BE2C (cell line): ENCODE results near the gene RANBP3. TPM values are rescaled to one million over a fixed set of nuclear protein-coding genes. Genes with fewer than 3 reads are reported as not detected.
"Not testable (repeated sequence)": the region's sequence is repeated elsewhere in the genome, so short reads cannot be mapped to it uniquely, and the experiment has no call there.

Source experiments
- DNase-seq: peaks from one replicate; pipeline ENCODE4 v3.0.0-alpha.2; 2020
- H3K27me3 ChIP-seq: fragments of 250-450 bp; sonication (Bioruptor Pico); 2 replicates; pipeline ENCODE4 v1.5.1; 2020; ENCODE audit warnings: mild to moderate bottlenecking
- H3K36me3 ChIP-seq: fragments of 250-450 bp; sonication (Bioruptor Pico); 2 replicates; pipeline ENCODE4 v1.5.1; 2020; ENCODE audit warnings: mild to moderate bottlenecking
- H3K4me1 ChIP-seq: fragments of 250-450 bp; sonication (Bioruptor Pico); 2 replicates; pipeline ENCODE4 v1.5.1; 2020
- H3K4me3 ChIP-seq: 2 replicates; pipeline ENCODE4 v1.5.1; 2011; ENCODE audit warnings: low read depth, low read length
- H3K9me3 ChIP-seq: fragments of 250-450 bp; sonication (Bioruptor Pico); 2 replicates; pipeline ENCODE4 v1.5.1; 2020
- polyA plus RNA-seq: library from polyadenylated mRNA; unstranded; fragments of >200 nt; gene quantifications from one replicate; pipeline ENCODE4 v1.2.1, GENCODE V29; 2012; ENCODE audit warnings: low read depth, missing spikeins; ENCODE audit not compliant: insufficient read length, insufficient read depth
- TF ChIP-seq, protein P1 (sequence below): IDR thresholded peaks from 2 replicates; pipeline ENCODE4 v1.5.1; 2012; ENCODE audit warnings: mild to moderate bottlenecking, low read depth, low read length

The RANBP3 gene
- polyA plus RNA-seq: 210 TPM

DNA sequence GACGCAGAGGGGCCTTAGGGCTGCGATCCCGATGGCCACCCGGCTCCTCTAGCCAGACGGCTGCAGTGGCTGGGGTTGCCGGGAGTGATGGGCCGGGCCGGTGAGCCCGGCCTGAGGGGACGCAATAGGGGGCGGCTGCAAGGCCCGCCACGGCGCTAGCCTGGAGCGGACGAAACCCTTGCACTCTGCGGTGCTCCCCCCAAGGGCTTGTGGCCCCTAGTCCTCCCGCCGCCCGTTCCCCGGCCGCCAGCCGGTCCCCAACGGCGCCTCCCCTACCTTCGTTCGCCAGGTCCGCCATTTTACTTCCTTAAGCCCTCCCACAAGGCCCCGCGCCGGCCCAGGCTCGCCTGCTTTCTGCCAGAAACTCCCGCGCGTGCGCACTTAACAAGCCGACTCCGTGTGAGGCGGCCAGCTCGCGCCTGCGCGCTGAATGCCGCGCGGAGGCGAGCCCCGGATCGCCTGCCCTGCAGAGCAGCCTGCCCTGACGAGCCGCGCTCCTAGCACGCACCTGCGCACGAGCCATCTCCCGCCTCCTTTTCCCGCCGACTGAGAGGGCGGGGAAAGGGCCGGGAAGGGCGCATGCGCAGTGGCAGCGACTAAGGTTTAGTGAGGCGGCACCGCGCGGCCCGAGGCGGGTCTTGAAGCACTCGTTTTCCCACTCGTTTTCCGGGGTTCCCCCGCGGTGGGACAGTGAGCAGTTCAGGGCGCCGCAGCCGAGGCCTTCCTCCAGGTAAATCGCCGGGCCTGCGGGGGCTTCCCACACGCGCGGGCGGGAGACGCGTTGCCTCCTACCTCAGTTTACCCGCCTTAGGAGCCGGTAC, at the start of gene RANBP3:
RANBP3 (minus strand) TSS at position 356 of the 821 bp plus-strand sequence; CDS start at position 298, 58 bp downstream.
- no peaks in the 10 kb centered on the region for H3K9me3 ChIP-seq
- TF ChIP-seq, protein P1, sequence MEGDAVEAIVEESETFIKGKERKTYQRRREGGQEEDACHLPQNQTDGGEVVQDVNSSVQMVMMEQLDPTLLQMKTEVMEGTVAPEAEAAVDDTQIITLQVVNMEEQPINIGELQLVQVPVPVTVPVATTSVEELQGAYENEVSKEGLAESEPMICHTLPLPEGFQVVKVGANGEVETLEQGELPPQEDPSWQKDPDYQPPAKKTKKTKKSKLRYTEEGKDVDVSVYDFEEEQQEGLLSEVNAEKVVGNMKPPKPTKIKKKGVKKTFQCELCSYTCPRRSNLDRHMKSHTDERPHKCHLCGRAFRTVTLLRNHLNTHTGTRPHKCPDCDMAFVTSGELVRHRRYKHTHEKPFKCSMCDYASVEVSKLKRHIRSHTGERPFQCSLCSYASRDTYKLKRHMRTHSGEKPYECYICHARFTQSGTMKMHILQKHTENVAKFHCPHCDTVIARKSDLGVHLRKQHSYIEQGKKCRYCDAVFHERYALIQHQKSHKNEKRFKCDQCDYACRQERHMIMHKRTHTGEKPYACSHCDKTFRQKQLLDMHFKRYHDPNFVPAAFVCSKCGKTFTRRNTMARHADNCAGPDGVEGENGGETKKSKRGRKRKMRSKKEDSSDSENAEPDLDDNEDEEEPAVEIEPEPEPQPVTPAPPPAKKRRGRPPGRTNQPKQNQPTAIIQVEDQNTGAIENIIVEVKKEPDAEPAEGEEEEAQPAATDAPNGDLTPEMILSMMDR: no peak
- H3K27me3 ChIP-seq: no peaks in the 10 kb centered on the region
- peak; percentile 100 for DNase-seq
- H3K36me3 ChIP-seq: peaks cover 21% of the 10 kb centered on the region
- peak within 1 kb of the TSS; percentile 93 for H3K4me3 ChIP-seq
- H3K4me1 ChIP-seq: no peaks in the 10 kb centered on the region; the same call in 1 of the 2 replicates

DNA sequence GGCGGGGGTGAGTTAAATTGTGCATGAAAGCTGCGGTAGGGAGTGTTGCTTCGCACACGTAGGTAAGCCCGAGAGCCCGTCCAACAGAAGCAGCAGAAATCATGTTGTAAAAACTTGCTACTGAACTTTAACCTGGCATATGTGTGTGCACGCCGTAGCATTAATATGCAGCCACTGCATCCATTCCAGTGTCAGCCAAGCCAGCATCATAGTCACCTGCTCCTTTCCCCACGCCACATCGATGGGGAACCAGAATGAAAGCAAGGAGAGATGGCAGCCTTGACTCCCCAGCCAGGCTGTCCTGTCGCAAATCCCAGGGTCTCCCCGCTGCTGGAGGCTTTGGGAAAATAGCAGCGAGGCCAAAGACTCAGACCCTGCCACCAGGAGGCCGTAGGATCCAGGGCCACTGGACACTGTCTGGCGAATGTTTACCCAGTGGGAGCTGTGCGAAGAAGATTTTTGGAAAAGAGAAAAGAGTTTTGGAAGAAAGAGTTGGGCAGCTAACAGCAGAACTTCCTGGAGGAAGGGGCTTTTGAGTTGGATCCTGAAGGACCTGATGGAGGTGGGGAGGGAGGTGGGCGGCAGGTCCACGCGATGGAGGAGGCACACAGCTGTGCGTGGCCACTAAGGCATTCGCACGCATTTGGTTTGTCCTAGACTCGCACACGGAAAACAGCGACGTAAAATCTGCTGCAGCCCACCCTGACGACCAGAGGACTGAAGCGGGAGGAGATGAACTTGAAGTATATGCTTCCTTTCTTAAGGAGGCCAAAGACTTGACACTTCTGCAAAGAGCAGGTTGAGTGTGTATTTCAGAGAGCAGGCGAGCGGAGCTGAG, 48.7 kb upstream of the RANBP3 start:
- TF ChIP-seq, protein P1: no peak
- H3K4me3 ChIP-seq: no peak overlapping the region
- H3K27me3 ChIP-seq: no peaks in the 10 kb centered on the region
- H3K9me3 ChIP-seq: no peaks in the 10 kb centered on the region
- H3K36me3 ChIP-seq: no peaks in the 10 kb centered on the region
- H3K4me1 ChIP-seq: no peaks in the 10 kb centered on the region
- no peak for DNase-seq

GRCh38 chr19:6024756-6025155, 46.8 kb upstream of the RANBP3 start:
- not testable (repeated sequence) for H3K27me3 ChIP-seq, H3K4me3 ChIP-seq, H3K4me1 ChIP-seq, H3K36me3 ChIP-seq, DNase-seq, H3K9me3 ChIP-seq

DNA sequence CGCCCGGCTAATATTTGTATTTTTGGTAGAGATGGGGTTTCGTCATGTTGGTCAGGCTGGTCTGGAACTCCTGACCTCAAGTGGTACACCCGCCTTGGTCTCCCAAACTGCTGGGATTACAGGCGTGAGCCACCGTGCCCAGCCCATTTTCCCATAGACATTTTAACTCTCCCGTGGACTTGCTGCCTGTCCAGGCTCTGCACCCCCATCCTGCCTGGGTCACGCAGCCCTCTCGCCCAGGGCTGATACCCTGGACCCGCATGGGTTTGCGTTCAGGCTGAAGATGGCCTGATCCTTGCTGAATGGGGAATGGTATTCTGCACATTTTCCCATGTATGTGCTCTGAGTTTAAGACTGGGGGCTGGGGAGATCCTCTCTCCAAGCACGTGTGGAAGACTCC, 46.0 kb upstream of the RANBP3 start:
- H3K9me3 ChIP-seq: no peaks in the 10 kb centered on the region
- no peaks in the 10 kb centered on the region for H3K27me3 ChIP-seq
- H3K4me1 ChIP-seq: no peaks in the 10 kb centered on the region
- H3K36me3 ChIP-seq: no peaks in the 10 kb centered on the region
- no peak for DNase-seq
- TF ChIP-seq, protein P1: no peak
- no peak overlapping the region for H3K4me3 ChIP-seq

- Histone ChIP-seq H3K9me3 (no peaks in the 10 kb centered on the region), H3K36me3 (no peaks in the 10 kb centered on the region), H3K4me3 (no peak overlapping the region), H3K4me1 (no peaks in the 10 kb centered on the region), H3K27me3 (no peaks in the 10 kb centered on the region)
- no peak for DNase-seq
- TF ChIP-seq, protein P1: no peak
These were observed 45.2 kb upstream of the RANBP3 start for GRCh38 chr19:6023085-6023682.

DNA sequence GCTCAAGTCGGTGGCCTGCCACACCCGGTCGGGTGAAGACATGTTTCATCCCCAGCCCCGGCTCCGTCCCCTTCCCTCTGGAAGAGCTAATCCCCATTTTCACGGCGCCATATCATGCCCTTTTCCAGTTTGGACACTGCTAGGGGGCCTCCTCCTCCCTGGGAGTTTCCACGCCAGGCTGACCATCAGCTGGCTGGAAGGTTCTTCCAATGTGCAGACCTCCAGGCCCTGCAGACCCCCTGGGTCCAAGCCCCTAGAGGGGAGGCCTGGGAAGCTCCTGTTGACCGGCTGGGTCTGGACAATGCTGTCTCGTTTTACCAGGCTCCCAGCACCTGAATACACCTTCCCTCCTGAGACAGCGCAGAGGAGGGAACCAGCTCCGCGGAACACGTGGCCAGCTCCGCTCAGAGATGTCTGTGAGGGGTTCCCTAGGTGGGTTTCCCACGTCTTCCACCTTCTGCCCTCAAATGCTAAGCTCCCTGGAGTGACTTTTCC, 44.7 kb upstream of the RANBP3 start:
- no peaks in the 10 kb centered on the region for H3K36me3 ChIP-seq
- no peak overlapping the region for H3K4me3 ChIP-seq
- TF ChIP-seq, protein P1: no peak
- no peaks in the 10 kb centered on the region for H3K9me3 ChIP-seq
- no peak for DNase-seq
- H3K27me3 ChIP-seq: no peaks in the 10 kb centered on the region
- no peaks in the 10 kb centered on the region for H3K4me1 ChIP-seq
